Upper lobe of left lung (tissue), 6 donors: Measurements from ENCODE around the gene MPZL1. TPM values are rescaled to one million over a fixed set of nuclear protein-coding genes. Genes with fewer than 3 reads are reported as not detected.

Source experiments
- ATAC-seq, 2 donors: fragments of 200-7000 bp; cut with Tn5 transposase; one replicate each; pipeline ENCODE4 v1.9.1; 2022; ENCODE audit warnings: mild to moderate bottlenecking in 2 of 2, moderate library complexity in 2 of 2; ENCODE audit not compliant: low FRiP score in 2 of 2
- DNase-seq, 2 donors: peaks; one replicate each; pipeline ENCODE4 v3.0.0-alpha.2; 2019 to 2020
- H3K27ac ChIP-seq, 4 donors: fragments of 200-600 bp; sonication (generic); one replicate each; pipeline ENCODE4 v1.5.1; 2016 to 2019
- H3K27me3 ChIP-seq, 4 donors: fragments of 200-600 bp; sonication (generic); one replicate each; pipeline ENCODE4 v1.5.1; 2017 to 2019
- H3K36me3 ChIP-seq, 4 donors: fragments of 200-600 bp; sonication (generic); one replicate each; pipeline ENCODE4 v1.5.1; 2016 to 2019
- H3K4me1 ChIP-seq, 4 donors: fragments of 200-600 bp; sonication (generic); one replicate each; pipeline ENCODE4 v1.5.1; 2018 to 2019
- H3K4me3 ChIP-seq, 4 donors: fragments of 200-600 bp; sonication (generic); one replicate each; pipeline ENCODE4 v1.5.1; 2017 to 2019; ENCODE audit warnings: mild to moderate bottlenecking in 2 of 4, moderate library complexity in 1 of 4
- H3K9me3 ChIP-seq, 4 donors: fragments of 200-600 bp; sonication (generic); one replicate each; pipeline ENCODE4 v1.5.1; 2018 to 2019
- EP300 ChIP-seq, 4 donors: sonication (generic); formaldehyde crosslinking; IDR thresholded peaks; one replicate each; pipeline ENCODE4 v1.5.1; 2017; ENCODE audit warnings: antibody characterized with exemption in 4 of 4, control low read depth in 2 of 4
- POLR2A ChIP-seq, 4 donors: fragments of 450-650 bp; IDR thresholded peaks; one replicate each; pipeline ENCODE4 v1.5.1; 2016 to 2017; ENCODE audit warnings: antibody characterized with exemption in 4 of 4, mild to moderate bottlenecking in 2 of 4
- POLR2AphosphoS5 ChIP-seq, 2 donors: sonication (generic); formaldehyde crosslinking; IDR thresholded peaks; one replicate each; pipeline ENCODE4 v1.5.1; 2017; ENCODE audit warnings: antibody characterized with exemption in 2 of 2
- WGBS, 2 donors: methylation state at CpG; one replicate each; pipeline ENCODE4 v1.1.5; 2017 to 2018; 5-methylcytosine and 5-hydroxymethylcytosine counted together
- total RNA-seq, 6 donors: library from RNA; depleted of rRNA in 4 of 6; stranded (reverse); fragments of >200 nt in 4 of 6; gene quantifications; one replicate each; pipeline versions ENCODE4 v1.1.0 to v1.2.1, GENCODE V29; 2016 to 2021
- TF ChIP-seq, protein P1 (sequence below), 6 experiments: fragments of 450-650 bp in 4 of 6; fragments of 200-600 bp in 2 of 6; sonication (generic) in 2 of 6; IDR thresholded peaks; one replicate each; pipeline ENCODE4 v1.5.1; 2016 to 2019; ENCODE audit warnings: antibody characterized with exemption in 6 of 6
- donor health status: DM: no; HTN: no; CAD: no; lungs with moderate emphysema.
- donor health status: DM: no; HTN: yes; CAD: no; lungs with severe emphysema.

The MPZL1 gene
- total RNA-seq, 6 donors from 2014 or later, result 28.3 to 80.6 (median 65.4) TPM

DNA sequence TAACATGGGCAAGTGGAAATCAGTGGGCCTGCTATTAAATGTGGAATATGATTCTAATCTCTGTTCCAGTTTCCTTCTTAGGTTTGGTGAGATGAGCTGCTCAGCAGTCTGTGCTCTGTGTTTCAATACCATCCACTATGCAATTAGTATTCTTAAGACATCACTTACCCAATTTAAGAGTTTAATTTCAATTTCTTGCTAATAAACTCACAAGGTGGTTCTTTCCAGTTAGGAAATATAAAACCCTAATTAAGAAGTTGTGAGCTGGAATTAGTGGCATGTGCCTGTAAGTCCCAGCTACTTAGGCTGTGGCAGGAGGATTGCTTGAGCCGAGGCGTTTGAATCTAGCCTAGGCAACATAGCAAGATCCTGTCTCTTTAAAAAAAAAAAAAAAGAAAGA lies 51.7 kb downstream of the MPZL1 start:
- ATAC-seq, result no peak
- Histone ChIP-seq H3K4me3 (no peak overlapping the region), H3K27me3 (no peaks in the 10 kb centered on the region), H3K9me3 (no peaks in the 10 kb centered on the region), H3K36me3 (peaks cover 0 to 45% (median 5%) of the 10 kb centered on the region in 4 donors), H3K4me1 (no peaks in the 10 kb centered on the region), H3K27ac (no peak overlapping the region)
- no peak for DNase-seq
- 93% methylated on average over 2 of the region's 2 CpGs for WGBS, 2 donors
- TF ChIP-seq POLR2AphosphoS5 (IDR thresholded peaks at IDR 0.05), result no peak
- no peak for TF ChIP-seq EP300 (IDR thresholded peaks at IDR 0.05)
- no peak for TF ChIP-seq POLR2A (IDR thresholded peaks at IDR 0.05)
- TF ChIP-seq, protein P1, sequence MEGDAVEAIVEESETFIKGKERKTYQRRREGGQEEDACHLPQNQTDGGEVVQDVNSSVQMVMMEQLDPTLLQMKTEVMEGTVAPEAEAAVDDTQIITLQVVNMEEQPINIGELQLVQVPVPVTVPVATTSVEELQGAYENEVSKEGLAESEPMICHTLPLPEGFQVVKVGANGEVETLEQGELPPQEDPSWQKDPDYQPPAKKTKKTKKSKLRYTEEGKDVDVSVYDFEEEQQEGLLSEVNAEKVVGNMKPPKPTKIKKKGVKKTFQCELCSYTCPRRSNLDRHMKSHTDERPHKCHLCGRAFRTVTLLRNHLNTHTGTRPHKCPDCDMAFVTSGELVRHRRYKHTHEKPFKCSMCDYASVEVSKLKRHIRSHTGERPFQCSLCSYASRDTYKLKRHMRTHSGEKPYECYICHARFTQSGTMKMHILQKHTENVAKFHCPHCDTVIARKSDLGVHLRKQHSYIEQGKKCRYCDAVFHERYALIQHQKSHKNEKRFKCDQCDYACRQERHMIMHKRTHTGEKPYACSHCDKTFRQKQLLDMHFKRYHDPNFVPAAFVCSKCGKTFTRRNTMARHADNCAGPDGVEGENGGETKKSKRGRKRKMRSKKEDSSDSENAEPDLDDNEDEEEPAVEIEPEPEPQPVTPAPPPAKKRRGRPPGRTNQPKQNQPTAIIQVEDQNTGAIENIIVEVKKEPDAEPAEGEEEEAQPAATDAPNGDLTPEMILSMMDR (IDR thresholded peaks at IDR 0.05), result no peak

DNA sequence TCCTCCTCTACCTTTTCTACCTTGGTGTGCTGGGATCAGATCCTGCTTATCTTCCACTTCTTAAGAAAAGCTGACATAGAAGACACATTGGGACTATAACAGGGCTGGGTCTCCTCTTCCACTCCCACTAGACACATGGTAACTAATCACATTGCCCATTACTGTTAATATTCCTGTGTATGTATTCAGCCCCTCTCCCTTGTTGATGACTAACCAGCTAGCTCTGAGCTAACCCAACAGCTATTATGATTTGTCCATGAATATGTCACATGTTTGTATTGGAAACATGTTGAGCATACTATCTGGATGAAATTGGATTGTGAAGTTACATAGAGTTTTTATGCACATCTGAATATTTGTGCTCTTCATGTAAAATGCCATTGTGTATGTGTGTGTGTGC lies 52.9 kb downstream of the MPZL1 start:
- Histone ChIP-seq H3K9me3 (no peaks in the 10 kb centered on the region), H3K4me3 (no peak overlapping the region), H3K4me1 (no peaks in the 10 kb centered on the region), H3K27ac (no peak overlapping the region), H3K36me3 (peaks cover 0 to 36% (median 4%) of the 10 kb centered on the region in 4 donors), H3K27me3 (no peaks in the 10 kb centered on the region)
- ATAC-seq, result no peak
- no peak for DNase-seq
- TF ChIP-seq POLR2AphosphoS5 (IDR thresholded peaks at IDR 0.05), result no peak
- TF ChIP-seq, protein P1 (IDR thresholded peaks at IDR 0.05), result no peak
- TF ChIP-seq EP300 (IDR thresholded peaks at IDR 0.05), result no peak
- no peak for TF ChIP-seq POLR2A (IDR thresholded peaks at IDR 0.05)

DNA sequence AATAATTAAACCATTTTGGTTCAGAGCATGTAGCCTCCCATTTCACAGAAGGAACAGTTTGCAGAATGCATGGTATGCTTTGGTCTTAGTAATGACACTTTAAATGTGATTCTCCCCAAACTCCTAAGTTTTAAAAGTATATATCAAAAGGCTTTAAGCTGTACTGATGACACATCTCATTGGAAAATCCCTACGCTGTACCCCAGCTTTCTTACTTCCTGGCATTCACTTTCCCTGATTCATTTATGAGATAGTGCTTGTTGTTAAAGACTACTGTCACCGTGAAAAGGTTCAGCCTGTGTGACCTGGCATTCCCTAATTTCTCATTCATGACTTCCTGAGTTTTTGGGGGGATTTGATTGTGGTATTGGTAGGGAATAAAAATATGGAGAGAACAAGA lies 53.4 kb downstream of the MPZL1 start:
- no peak for TF ChIP-seq POLR2A (IDR thresholded peaks at IDR 0.05)
- no peak for TF ChIP-seq POLR2AphosphoS5 (IDR thresholded peaks at IDR 0.05)
- TF ChIP-seq EP300 (IDR thresholded peaks at IDR 0.05), result no peak
- TF ChIP-seq, protein P1 (IDR thresholded peaks at IDR 0.05), result no peak
- Histone ChIP-seq H3K27me3 (no peaks in the 10 kb centered on the region), H3K36me3 (peaks cover 0 to 35% (median 4%) of the 10 kb centered on the region in 4 donors), H3K27ac (no peak overlapping the region), H3K4me1 (no peaks in the 10 kb centered on the region), H3K4me3 (no peak overlapping the region), H3K9me3 (no peaks in the 10 kb centered on the region)
- 64 to 77% methylated on average over 2 of the region's 2 CpGs for WGBS, 2 donors
- ATAC-seq, result no peak
- DNase-seq, result no peak

DNA sequence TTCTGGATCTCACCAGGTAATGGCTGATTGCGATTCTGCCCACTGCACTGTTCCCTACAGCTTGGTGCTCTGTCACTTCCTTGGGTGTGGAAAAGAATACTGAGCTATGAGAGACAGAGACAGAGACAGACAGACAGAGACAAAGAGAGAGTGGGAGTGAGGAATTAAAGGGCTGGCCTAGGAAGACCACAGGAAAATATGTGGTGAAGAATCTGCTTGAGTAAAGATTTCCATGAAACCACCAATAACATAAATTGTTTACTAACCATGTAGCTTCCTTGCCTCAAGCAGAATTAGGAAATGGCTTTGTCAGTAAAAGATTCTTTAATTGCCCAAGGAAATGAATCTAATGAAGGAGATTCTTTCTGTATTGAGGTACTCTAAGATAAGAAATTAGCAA lies 54.4 kb downstream of the MPZL1 start:
- ATAC-seq (no peak), DNase-seq (no peak)
- TF ChIP-seq POLR2AphosphoS5 (IDR thresholded peaks at IDR 0.05) (no peak), POLR2A (IDR thresholded peaks at IDR 0.05) (no peak), EP300 (IDR thresholded peaks at IDR 0.05) (no peak)
- TF ChIP-seq, protein P1 (IDR thresholded peaks at IDR 0.05), result no peak
- Histone ChIP-seq H3K27me3 (no peaks in the 10 kb centered on the region), H3K9me3 (no peaks in the 10 kb centered on the region), H3K4me1 (no peaks in the 10 kb centered on the region), H3K36me3 (peaks cover 0 to 30% (median 4%) of the 10 kb centered on the region in 4 donors), H3K27ac (no peak overlapping the region), H3K4me3 (no peak overlapping the region)
- 63 to 70% methylated on average over 1 of the region's 1 CpG for WGBS, 2 donors

DNA sequence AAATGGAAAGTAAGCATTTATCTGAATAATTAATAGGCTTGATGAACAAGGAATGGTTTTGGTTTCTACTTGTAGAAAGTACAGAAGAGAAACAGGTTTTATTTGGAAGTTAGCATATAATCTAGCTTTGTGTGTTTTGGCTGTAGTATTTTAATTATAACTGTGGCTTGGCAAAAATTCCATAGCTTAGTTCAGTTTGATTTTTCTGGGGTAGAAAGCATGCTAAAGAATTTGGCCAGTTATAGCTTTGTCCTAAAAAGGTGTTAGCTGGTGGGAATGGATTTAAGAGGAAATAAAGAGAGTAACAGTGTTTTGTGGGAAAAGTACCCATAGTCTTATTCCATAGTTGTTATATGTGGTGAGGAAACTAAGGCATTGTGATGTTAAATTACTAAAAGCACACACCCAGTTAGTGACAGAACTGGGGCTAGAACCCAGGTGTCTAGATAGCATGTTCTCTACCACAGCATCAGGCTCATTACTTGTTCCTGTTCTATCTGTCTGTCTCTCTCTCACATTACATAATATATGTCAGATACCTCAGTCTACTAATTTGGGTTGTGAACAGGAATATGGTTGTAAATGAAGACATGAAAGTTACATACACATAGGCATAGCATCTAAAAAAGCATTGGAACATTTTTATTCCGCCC lies 55.0 kb downstream of the MPZL1 start:
- H3K4me1 ChIP-seq, result no peaks in the 10 kb centered on the region
- ATAC-seq (no peak), DNase-seq (no peak)
- H3K9me3 ChIP-seq, result no peaks in the 10 kb centered on the region
- no peak overlapping the region for H3K27ac ChIP-seq
- WGBS, 2 donors, result 97 to 100% methylated on average over 1 of the region's 1 CpG
- H3K36me3 ChIP-seq, result peaks cover 0 to 27% (median 3%) of the 10 kb centered on the region in 4 donors
- H3K27me3 ChIP-seq, result no peaks in the 10 kb centered on the region
- TF ChIP-seq POLR2AphosphoS5 (IDR thresholded peaks at IDR 0.05), result no peak
- TF ChIP-seq EP300 (IDR thresholded peaks at IDR 0.05), result no peak
- no peak for TF ChIP-seq POLR2A (IDR thresholded peaks at IDR 0.05)
- TF ChIP-seq, protein P1 (IDR thresholded peaks at IDR 0.05), result no peak
- H3K4me3 ChIP-seq, result no peak overlapping the region
